NK-92 (cell line): Measurements from ENCODE around the gene ELP4.

Experiments
- DNase-seq: peaks from one replicate; lab custom pipeline; 2025; ENCODE audit not compliant: unreplicated experiment; lab: John Stamatoyannopoulos, UW

Gene ELP4

GRCh38 chr11:31809541-31809856 is 299.9 kb downstream of the ELP4 start:
- DNase-seq, result no peak

GRCh38 chr11:31809857-31810778 is 300.6 kb downstream of the ELP4 start:
- DNase-seq, result no peak

- no peak for DNase-seq
Observed at GRCh38 chr11:31810779-31811647, 301.4 kb downstream of the ELP4 start, which contains the start of gene PAX6. Gene PAX6 (minus strand): TSS chr11:31811322. CDS start chr11:31806411, 4,911 bp downstream.

- no peak for DNase-seq
Observed at GRCh38 chr11:31812383-31813381, 303.1 kb downstream of the ELP4 start.

GRCh38 chr11:31813391-31814175 is 304.0 kb downstream of the ELP4 start:
- no peak for DNase-seq

- no peak for DNase-seq
Observed at GRCh38 chr11:31814176-31814868, 304.8 kb downstream of the ELP4 start.

- DNase-seq, result no peak
Observed at GRCh38 chr11:31815711-31816467, 306.3 kb downstream of the ELP4 start.

- no peak for DNase-seq
Observed at GRCh38 chr11:31816468-31817053, 307.0 kb downstream of the ELP4 start.

- DNase-seq, result no peak
Observed at GRCh38 chr11:31817054-31817620, 307.6 kb downstream of the ELP4 start.

- DNase-seq, result no peak
Observed at GRCh38 chr11:31817621-31818424, 308.3 kb downstream of the ELP4 start.

- DNase-seq, result no peak
Observed at GRCh38 chr11:31818425-31818755, 308.8 kb downstream of the ELP4 start.

GRCh38 chr11:31818874-31819331 is 309.3 kb downstream of the ELP4 start:
- no peak for DNase-seq

GRCh38 chr11:31819621-31820437 is 310.3 kb downstream of the ELP4 start:
- no peak for DNase-seq

- no peak for DNase-seq
Observed at GRCh38 chr11:31820438-31820818, 310.9 kb downstream of the ELP4 start.

- DNase-seq, result no peak
Observed at GRCh38 chr11:31821235-31821764, 311.7 kb downstream of the ELP4 start.

- DNase-seq, result no peak
Observed at GRCh38 chr11:31821766-31822165, 312.2 kb downstream of the ELP4 start.
